GM23248 (cell line): Measurements from ENCODE around the gene TMTC3.

Experiments
- EZH2 ChIP-seq: fragments of 200-600 bp; sonication (generic); IDR thresholded peaks from 2 replicates; pipeline ENCODE4 v1.6.1; 2018; ENCODE audit warnings: antibody characterized with exemption, mild to moderate bottlenecking; ENCODE audit not compliant: insufficient read depth, poor library complexity, severe bottlenecking
- EZH2phosphoT487 ChIP-seq: fragments of 200-600 bp; sonication (generic); IDR thresholded peaks from 2 replicates; pipeline ENCODE4 v1.6.1; 2018; ENCODE audit warnings: antibody characterized with exemption, moderate library complexity, mild to moderate bottlenecking, low read depth; ENCODE audit not compliant: insufficient read depth

GRCh38 chr12:88185988-88186387, 43.9 kb downstream of the TMTC3 start:
- no peak for TF ChIP-seq EZH2
- TF ChIP-seq EZH2phosphoT487: no peak
